Neural cell (in vitro differentiated cells): ENCODE measurements around the gene USP30. TPM values are rescaled to one million over a fixed set of nuclear protein-coding genes. Genes with fewer than 3 reads are reported as not detected.

Source experiments
- H2AFZ ChIP-seq: fragments of 200-600, 300-800 bp; sonication (generic), shearing (Covaris generic); 2 replicates; pipeline ENCODE4 v1.6.0; 2014; ENCODE audit warnings: low read depth, mild to moderate bottlenecking, antibody characterized with exemption, low read length, moderate library complexity
- H3F3A ChIP-seq: fragments of 200-600 bp; shearing (Covaris generic); 2 replicates; pipeline ENCODE4 v1.6.1; 2016; ENCODE audit warnings: mild to moderate bottlenecking, moderate library complexity, mixed read lengths, antibody characterized with exemption, low read length; ENCODE audit not compliant: insufficient read depth, poor library complexity, severe bottlenecking
- H3K27ac ChIP-seq: fragments of 200-600, 300-800 bp; sonication (generic), shearing (Covaris generic); 2 replicates; pipeline ENCODE4 v1.5.1; 2014; ENCODE audit warnings: mild to moderate bottlenecking, low read length, moderate library complexity
- H3K27me3 ChIP-seq: fragments of 300-800, 200-600 bp; sonication (generic), shearing (Covaris generic); 2 replicates; pipeline ENCODE4 v1.6.0; 2014; ENCODE audit warnings: mild to moderate bottlenecking, low read depth, low read length, moderate library complexity; ENCODE audit not compliant: insufficient read depth
- H3K36me3 ChIP-seq: fragments of 300-800, 200-600 bp; sonication (generic), shearing (Covaris generic); 2 replicates; pipeline ENCODE4 v1.5.1; 2014; ENCODE audit warnings: mild to moderate bottlenecking, antibody characterized with exemption, low read length, moderate library complexity; ENCODE audit not compliant: insufficient read depth
- H3K4me2 ChIP-seq: fragments of 300-800, 200-600 bp; sonication (generic), shearing (Covaris generic); 2 replicates; pipeline ENCODE4 v1.6.0; 2014; ENCODE audit warnings: mild to moderate bottlenecking, low read length
- H3K4me3 ChIP-seq: fragments of 300-800, 200-600 bp; sonication (generic), shearing (Covaris generic); 2 replicates; pipeline ENCODE4 v1.5.1; 2014; ENCODE audit warnings: mild to moderate bottlenecking, low read length, moderate library complexity
- H3K79me2 ChIP-seq: fragments of 200-600 bp; shearing (Covaris generic); replicated peaks from 2 replicates; pipeline ENCODE4 v1.6.0; 2014; ENCODE audit warnings: mild to moderate bottlenecking, low read length, moderate library complexity; ENCODE audit not compliant: insufficient read depth
- H3K9ac ChIP-seq: fragments of 300-800, 200-600 bp; sonication (generic), shearing (Covaris generic); 2 replicates; pipeline ENCODE4 v1.6.1; 2016; ENCODE audit warnings: mild to moderate bottlenecking, low read length, mixed read lengths
- H3K9me2 ChIP-seq: fragments of 200-600 bp; shearing (Covaris generic); 2 replicates; pipeline ENCODE4 v1.6.1; 2016; ENCODE audit warnings: mild to moderate bottlenecking, low read length, mixed read lengths; ENCODE audit not compliant: insufficient read depth
- H3K9me3 ChIP-seq: fragments of 200-600, 300-800 bp; sonication (generic), shearing (Covaris generic); 2 replicates; pipeline ENCODE4 v1.6.1; 2016; ENCODE audit warnings: mild to moderate bottlenecking, mixed run types, low read length, moderate library complexity, mixed read lengths
- H4K20me1 ChIP-seq: fragments of 200-600 bp; shearing (Covaris generic); 2 replicates; pipeline ENCODE4 v1.6.1; 2016; ENCODE audit warnings: mild to moderate bottlenecking, mixed run types; ENCODE audit not compliant: insufficient read depth
- EP300 ChIP-seq: fragments of 450-650 bp; conservative IDR thresholded peaks from 2 replicates; pipeline ENCODE4 v1.6.1; 2014; ENCODE audit warnings: antibody characterized with exemption, mild to moderate bottlenecking, moderate library complexity; ENCODE audit not compliant: poor library complexity, severe bottlenecking
- EZH2 ChIP-seq: fragments of 200-600, 300-800 bp; shearing (Covaris generic), sonication (generic); IDR thresholded peaks from 2 replicates; pipeline ENCODE4 v1.6.1; 2014; ENCODE audit warnings: antibody characterized with exemption, low read length, borderline replicate concordance, mild to moderate bottlenecking; ENCODE audit not compliant: insufficient read depth, poor library complexity, severe bottlenecking
- MXI1 ChIP-seq: fragments of 450-650 bp; conservative IDR thresholded peaks from 2 replicates; pipeline ENCODE4 v1.6.1; 2014; ENCODE audit warnings: antibody characterized with exemption, mild to moderate bottlenecking; ENCODE audit not compliant: poor library complexity, severe bottlenecking
- POLR2AphosphoS5 ChIP-seq: IDR thresholded peaks from 2 replicates; pipeline ENCODE4 v1.6.1; 2012
- RAD21 ChIP-seq: fragments of 450-650 bp; conservative IDR thresholded peaks from 2 replicates; pipeline ENCODE4 v1.6.1; 2014; ENCODE audit warnings: antibody characterized with exemption, mild to moderate bottlenecking, moderate library complexity
- SMC3 ChIP-seq: fragments of 450-650 bp; conservative IDR thresholded peaks from 2 replicates; pipeline ENCODE4 v1.6.1; 2014; ENCODE audit warnings: antibody characterized with exemption, mild to moderate bottlenecking, moderate library complexity; ENCODE audit not compliant: poor library complexity
- TAF1 ChIP-seq: IDR thresholded peaks from 2 replicates; pipeline ENCODE4 v1.6.1; 2012; ENCODE audit warnings: low read depth
- polyA plus RNA-seq: library from polyadenylated mRNA; depleted of rRNA; stranded (reverse); fragments of >200 nt; gene quantifications from 2 replicates; pipeline ENCODE4 v1.2.3, GENCODE V29; 2014
- TF ChIP-seq, protein P1 (sequence below): IDR thresholded peaks from 2 replicates; pipeline ENCODE4 v1.6.1; 2012; ENCODE audit warnings: borderline replicate concordance
- TF ChIP-seq, protein P2 (sequence below): fragments of 450-650 bp; IDR thresholded peaks from 2 replicates; pipeline ENCODE4 v1.5.1; 2014; ENCODE audit warnings: antibody characterized with exemption, mild to moderate bottlenecking, moderate library complexity; ENCODE audit not compliant: poor library complexity, severe bottlenecking

The USP30 gene
- polyA plus RNA-seq, 1 donor from 2014 or later = 37.2 TPM

DNA sequence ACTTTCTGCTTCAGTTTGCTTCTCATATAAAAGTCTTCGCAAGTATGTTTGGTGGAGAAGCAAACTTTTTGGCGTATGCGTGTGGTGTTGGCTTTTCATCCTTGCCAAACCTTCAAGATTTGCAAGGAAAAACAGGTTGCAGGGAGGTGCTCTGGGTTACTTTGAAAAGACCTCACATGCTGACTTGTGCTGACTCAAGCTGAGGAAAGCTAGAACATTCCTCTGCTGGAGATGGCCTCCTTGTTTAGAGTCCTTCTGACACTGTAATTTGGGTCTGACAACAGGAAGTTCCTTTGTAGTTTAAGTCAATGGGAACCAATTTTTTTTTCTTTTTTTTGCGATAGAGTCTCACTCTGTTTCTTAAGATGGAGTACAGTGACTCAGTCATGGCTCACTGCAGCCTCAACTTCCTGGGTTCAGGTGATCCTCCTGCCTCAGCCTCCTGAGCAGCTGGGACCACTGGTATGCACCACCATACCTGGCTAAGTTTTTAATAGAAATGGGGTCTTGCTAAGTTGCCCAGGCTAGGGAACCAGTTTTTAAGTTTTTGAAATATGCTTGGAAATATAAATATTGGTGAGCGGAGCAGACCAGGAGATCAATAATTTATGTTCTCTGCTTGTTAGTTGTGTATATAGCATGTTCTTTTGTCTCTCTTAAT lies 61.4 kb downstream of the USP30 start:
- no peaks in the 10 kb centered on the region for H3K79me2 ChIP-seq
- H3K4me2 ChIP-seq = no peak overlapping the region
- no peaks in the 10 kb centered on the region for H4K20me1 ChIP-seq
- no peaks in the 10 kb centered on the region for H3F3A ChIP-seq
- H3K27ac ChIP-seq = no peak overlapping the region
- no peak overlapping the region for H2AFZ ChIP-seq
- H3K9ac ChIP-seq = no peak overlapping the region
- H3K36me3 ChIP-seq = no peaks in the 10 kb centered on the region
- no peaks in the 10 kb centered on the region for H3K9me3 ChIP-seq
- no peaks in the 10 kb centered on the region for H3K27me3 ChIP-seq
- H3K4me3 ChIP-seq = no peak overlapping the region
- no peak for TF ChIP-seq POLR2AphosphoS5
- TF ChIP-seq SMC3 = no peak
- TF ChIP-seq TAF1 = no peak
- TF ChIP-seq, protein P1, sequence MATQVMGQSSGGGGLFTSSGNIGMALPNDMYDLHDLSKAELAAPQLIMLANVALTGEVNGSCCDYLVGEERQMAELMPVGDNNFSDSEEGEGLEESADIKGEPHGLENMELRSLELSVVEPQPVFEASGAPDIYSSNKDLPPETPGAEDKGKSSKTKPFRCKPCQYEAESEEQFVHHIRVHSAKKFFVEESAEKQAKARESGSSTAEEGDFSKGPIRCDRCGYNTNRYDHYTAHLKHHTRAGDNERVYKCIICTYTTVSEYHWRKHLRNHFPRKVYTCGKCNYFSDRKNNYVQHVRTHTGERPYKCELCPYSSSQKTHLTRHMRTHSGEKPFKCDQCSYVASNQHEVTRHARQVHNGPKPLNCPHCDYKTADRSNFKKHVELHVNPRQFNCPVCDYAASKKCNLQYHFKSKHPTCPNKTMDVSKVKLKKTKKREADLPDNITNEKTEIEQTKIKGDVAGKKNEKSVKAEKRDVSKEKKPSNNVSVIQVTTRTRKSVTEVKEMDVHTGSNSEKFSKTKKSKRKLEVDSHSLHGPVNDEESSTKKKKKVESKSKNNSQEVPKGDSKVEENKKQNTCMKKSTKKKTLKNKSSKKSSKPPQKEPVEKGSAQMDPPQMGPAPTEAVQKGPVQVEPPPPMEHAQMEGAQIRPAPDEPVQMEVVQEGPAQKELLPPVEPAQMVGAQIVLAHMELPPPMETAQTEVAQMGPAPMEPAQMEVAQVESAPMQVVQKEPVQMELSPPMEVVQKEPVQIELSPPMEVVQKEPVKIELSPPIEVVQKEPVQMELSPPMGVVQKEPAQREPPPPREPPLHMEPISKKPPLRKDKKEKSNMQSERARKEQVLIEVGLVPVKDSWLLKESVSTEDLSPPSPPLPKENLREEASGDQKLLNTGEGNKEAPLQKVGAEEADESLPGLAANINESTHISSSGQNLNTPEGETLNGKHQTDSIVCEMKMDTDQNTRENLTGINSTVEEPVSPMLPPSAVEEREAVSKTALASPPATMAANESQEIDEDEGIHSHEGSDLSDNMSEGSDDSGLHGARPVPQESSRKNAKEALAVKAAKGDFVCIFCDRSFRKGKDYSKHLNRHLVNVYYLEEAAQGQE = no peak
- TF ChIP-seq RAD21 = no peak
- no peak for TF ChIP-seq EP300
- TF ChIP-seq EZH2 = no peak
- TF ChIP-seq MXI1 = no peak
- TF ChIP-seq, protein P2, sequence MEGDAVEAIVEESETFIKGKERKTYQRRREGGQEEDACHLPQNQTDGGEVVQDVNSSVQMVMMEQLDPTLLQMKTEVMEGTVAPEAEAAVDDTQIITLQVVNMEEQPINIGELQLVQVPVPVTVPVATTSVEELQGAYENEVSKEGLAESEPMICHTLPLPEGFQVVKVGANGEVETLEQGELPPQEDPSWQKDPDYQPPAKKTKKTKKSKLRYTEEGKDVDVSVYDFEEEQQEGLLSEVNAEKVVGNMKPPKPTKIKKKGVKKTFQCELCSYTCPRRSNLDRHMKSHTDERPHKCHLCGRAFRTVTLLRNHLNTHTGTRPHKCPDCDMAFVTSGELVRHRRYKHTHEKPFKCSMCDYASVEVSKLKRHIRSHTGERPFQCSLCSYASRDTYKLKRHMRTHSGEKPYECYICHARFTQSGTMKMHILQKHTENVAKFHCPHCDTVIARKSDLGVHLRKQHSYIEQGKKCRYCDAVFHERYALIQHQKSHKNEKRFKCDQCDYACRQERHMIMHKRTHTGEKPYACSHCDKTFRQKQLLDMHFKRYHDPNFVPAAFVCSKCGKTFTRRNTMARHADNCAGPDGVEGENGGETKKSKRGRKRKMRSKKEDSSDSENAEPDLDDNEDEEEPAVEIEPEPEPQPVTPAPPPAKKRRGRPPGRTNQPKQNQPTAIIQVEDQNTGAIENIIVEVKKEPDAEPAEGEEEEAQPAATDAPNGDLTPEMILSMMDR = no peak
- no peaks in the 10 kb centered on the region for H3K9me2 ChIP-seq

DNA sequence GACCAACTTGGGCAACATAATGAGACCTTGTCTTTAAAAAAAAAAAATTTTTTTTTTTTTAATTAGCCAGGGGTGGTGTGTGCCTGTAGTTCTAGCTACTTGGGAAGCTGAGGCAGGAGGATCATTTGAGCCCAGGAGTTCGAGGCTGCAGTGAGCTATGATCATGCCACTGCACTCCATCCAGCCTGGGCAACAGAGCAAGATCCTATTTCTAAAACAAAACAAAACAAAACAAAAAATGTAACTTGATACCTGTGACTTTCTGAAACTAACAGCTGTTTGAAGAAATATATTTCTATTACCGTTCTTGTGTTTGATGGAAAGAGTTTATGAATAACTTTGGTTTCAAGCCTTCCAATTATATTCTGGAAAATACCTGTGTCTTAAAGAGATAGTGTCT lies 62.3 kb downstream of the USP30 start:
- Histone ChIP-seq H3K27me3 (no peaks in the 10 kb centered on the region), H3K4me3 (no peak overlapping the region), H3K36me3 (no peaks in the 10 kb centered on the region), H3K4me2 (no peak overlapping the region), H3K27ac (no peak overlapping the region), H3K9ac (no peak overlapping the region), H4K20me1 (no peaks in the 10 kb centered on the region), H2AFZ (no peak overlapping the region), H3K9me2 (no peaks in the 10 kb centered on the region), H3K9me3 (no peaks in the 10 kb centered on the region), H3F3A (no peaks in the 10 kb centered on the region), H3K79me2 (no peaks in the 10 kb centered on the region)
- no peak for TF ChIP-seq EZH2
- no peak for TF ChIP-seq MXI1
- no peak for TF ChIP-seq RAD21
- no peak for TF ChIP-seq POLR2AphosphoS5
- TF ChIP-seq, protein P2 = no peak
- TF ChIP-seq SMC3 = no peak
- TF ChIP-seq TAF1 = no peak
- no peak for TF ChIP-seq EP300
- TF ChIP-seq, protein P1 = no peak
